A549 (cell line): Measurements from ENCODE around the gene CTRL. TPM values are rescaled to one million over a fixed set of nuclear protein-coding genes. Genes with fewer than 3 reads are reported as not detected.
A peak's percentile ranks its signal among the peaks of the same experiment; 100 is the strongest.

Experiments
- ATAC-seq, 2 experiments: fragments of 200-7000 bp in 1 of 2; fragments of >200 bp in 1 of 2; cut with Nextera tagmentation in 1 of 2; cut with Tn5 transposase in 1 of 2; 3 replicates each; pipeline versions ENCODE4 v1.8.0 to v1.9.1; 2018 to 2020; ENCODE audit warnings: mild to moderate bottlenecking in 1 of 2, moderate library complexity in 1 of 2
- CTCF ChIA-PET: fragments of 300-600 bp; sonication (Branson Sonifier 250); formaldehyde crosslinking; extraction: SDS; loops from one replicate; lab custom pipeline; 2021; ENCODE audit warnings: antibody characterized with exemption, inconsistent platforms; lab: Yijun Ruan, JAX
- POLR2A ChIA-PET: fragments of 350-600 bp; formaldehyde crosslinking; extraction: SDS; loops from one replicate; lab custom pipeline; 2021; ENCODE audit warnings: antibody characterized with exemption, inconsistent platforms; lab: Yijun Ruan, JAX
- DNase-seq, 2 experiments: peaks; one replicate each; pipeline versions ENCODE4 v3.0.0 to v3.0.0-alpha.2; 2011 to 2016; ENCODE audit warnings: low read depth in 1 of 2, low spot score in 1 of 2
- FAIRE-seq: peaks from 2 replicates; lab custom pipeline; 2011; peaks lifted over from hg19 to GRCh38; lab: Jason Lieb, UNC
- H3K27ac ChIP-seq, 2 experiments: fragments of >200 bp; sonication (Bioruptor Twin); formaldehyde crosslinking; 3 replicates each; pipeline ENCODE4 v1.5.1; 2016 to 2017
- H3K4me1 ChIP-seq: fragments of >200 bp; sonication (Bioruptor Twin); formaldehyde crosslinking; 3 replicates; pipeline ENCODE4 v1.6.1; 2016
- H3K4me2 ChIP-seq: fragments of >200 bp; sonication (Bioruptor Twin); formaldehyde crosslinking; 3 replicates; pipeline ENCODE4 v1.6.1; 2016
- H3K4me3 ChIP-seq: fragments of >200 bp; sonication (Bioruptor Twin); formaldehyde crosslinking; 3 replicates; pipeline ENCODE4 v1.5.1; 2016
- H3K9me3 ChIP-seq: fragments of >200 bp; sonication (Bioruptor Twin); formaldehyde crosslinking; 3 replicates; pipeline ENCODE4 v1.6.1; 2016
- ATOH8 ChIP-seq: fragments of 250-450 bp; sonication (Bioruptor Pico); IDR thresholded peaks from 2 replicates; pipeline ENCODE4 v1.5.0; 2020; ENCODE audit warnings: low read depth, mild to moderate bottlenecking, moderate library complexity
- CBX8 ChIP-seq: fragments of 200-600 bp; sonication (generic); IDR thresholded peaks from 2 replicates; pipeline ENCODE4 v1.6.1; 2016
- CEBPB ChIP-seq, 2 experiments: fragments of >200 bp in 1 of 2; sonication (Bioruptor Twin) in 1 of 2; formaldehyde crosslinking in 1 of 2; IDR thresholded peaks; 2 replicates each; pipeline ENCODE4 v1.6.1; 2012 to 2016
- CHD2 ChIP-seq: fragments of 150-350 bp; IDR thresholded peaks from 2 replicates; pipeline ENCODE4 v1.6.1; 2014; ENCODE audit warnings: low read length; ENCODE audit not compliant: partially characterized antibody
- CHD4 ChIP-seq: fragments of 200-600 bp; sonication (generic); IDR thresholded peaks from 2 replicates; pipeline ENCODE4 v1.6.1; 2016; ENCODE audit warnings: antibody characterized with exemption, mild to moderate bottlenecking, borderline replicate concordance
- EHMT2 ChIP-seq: fragments of 200-600 bp; sonication (generic); IDR thresholded peaks from 2 replicates; pipeline ENCODE4 v1.6.1; 2016; ENCODE audit warnings: antibody characterized with exemption, low read depth, mild to moderate bottlenecking, moderate library complexity
- EP300 ChIP-seq, 2 experiments: fragments of >200 bp; sonication (Bioruptor Twin); formaldehyde crosslinking; IDR thresholded peaks; 2 replicates in 1 of 2; 3 replicates in 1 of 2; pipeline ENCODE4 v1.6.1; 2016 to 2017
- ESRRA ChIP-seq: fragments of 150-350 bp; IDR thresholded peaks from 2 replicates; pipeline ENCODE4 v1.6.1; 2014; ENCODE audit warnings: mild to moderate bottlenecking, low read length, borderline replicate concordance
- FOSL2 ChIP-seq, 2 experiments: fragments of 450-650 bp in 1 of 2; fragments of >200 bp in 1 of 2; sonication (Bioruptor Twin) in 1 of 2; formaldehyde crosslinking; IDR thresholded peaks; 2 replicates each; pipeline versions ENCODE4 v1.5.0 to v1.6.1; 2016 to 2020; ENCODE audit warnings: mild to moderate bottlenecking in 1 of 2, moderate library complexity in 1 of 2
- GATA3 ChIP-seq: IDR thresholded peaks from 2 replicates; pipeline ENCODE4 v1.6.1; 2012; ENCODE audit warnings: borderline replicate concordance
- HES2 ChIP-seq: fragments of >200 bp; sonication (Bioruptor Twin); formaldehyde crosslinking; IDR thresholded peaks from 2 replicates; pipeline ENCODE4 v1.6.1; 2016
- HEYL ChIP-seq: fragments of 250-450 bp; sonication (Bioruptor Pico); IDR thresholded peaks from 2 replicates; pipeline ENCODE4 v1.8.0; 2021; ENCODE audit warnings: mild to moderate bottlenecking, moderate library complexity
- HMGXB4 ChIP-seq: fragments of 250-450 bp; sonication (Bioruptor Pico); IDR thresholded peaks from 2 replicates; pipeline ENCODE4 v1.5.0; 2021; ENCODE audit warnings: mild to moderate bottlenecking, moderate library complexity, borderline replicate concordance
- HOXA7 ChIP-seq: fragments of 250-450 bp; sonication (Bioruptor Pico); IDR thresholded peaks from 2 replicates; pipeline ENCODE4 v1.5.0; 2020; ENCODE audit warnings: mild to moderate bottlenecking, moderate library complexity
- HOXB13 ChIP-seq: fragments of 250-450 bp; sonication (Bioruptor Pico); IDR thresholded peaks from 2 replicates; pipeline ENCODE4 v1.5.0; 2020; ENCODE audit warnings: low read depth, mild to moderate bottlenecking, moderate library complexity
- JUN ChIP-seq, 2 experiments: fragments of >200 bp; sonication (Bioruptor Twin); formaldehyde crosslinking; IDR thresholded peaks; 2 replicates in 1 of 2; 3 replicates in 1 of 2; pipeline ENCODE4 v1.6.1; 2016 to 2017
- JUNB ChIP-seq: fragments of >200 bp; sonication (Bioruptor Twin); formaldehyde crosslinking; IDR thresholded peaks from 2 replicates; pipeline ENCODE4 v1.6.1; 2016
- MAX ChIP-seq: IDR thresholded peaks from 2 replicates; pipeline ENCODE4 v1.6.1; 2012
- MAZ ChIP-seq: fragments of 150-350 bp; IDR thresholded peaks from 2 replicates; pipeline ENCODE4 v1.6.1; 2014; ENCODE audit warnings: antibody characterized with exemption, low read depth, low read length, borderline replicate concordance
- MYC ChIP-seq: IDR thresholded peaks from 2 replicates; pipeline ENCODE4 v1.6.1; 2012; ENCODE audit warnings: mild to moderate bottlenecking, inconsistent platforms, low read length, improper control_type of control experiment, borderline replicate concordance
- NPAS2 ChIP-seq: fragments of 250-450 bp; sonication (Bioruptor Pico); IDR thresholded peaks from 2 replicates; pipeline ENCODE4 v1.8.0; 2022; ENCODE audit warnings: mild to moderate bottlenecking, moderate library complexity, borderline replicate concordance
- NR3C1 ChIP-seq: fragments of >200 bp; sonication (Bioruptor Twin); formaldehyde crosslinking; IDR thresholded peaks from 3 replicates; pipeline ENCODE4 v1.6.1; 2017
- POLR2A ChIP-seq: IDR thresholded peaks from 2 replicates; pipeline ENCODE4 v1.6.1; 2012; ENCODE audit warnings: mild to moderate bottlenecking, low read length
- POLR2AphosphoS2 ChIP-seq: conservative IDR thresholded peaks from 2 replicates; pipeline ENCODE4 v1.6.1; 2012; ENCODE audit warnings: low read length, improper control_type of control experiment, inconsistent platforms
- RAD21 ChIP-seq, 2 experiments: fragments of >200 bp in 1 of 2; sonication (Bioruptor Twin) in 1 of 2; formaldehyde crosslinking in 1 of 2; IDR thresholded peaks in 1 of 2; conservative IDR thresholded peaks in 1 of 2; 2 replicates in 1 of 2; 3 replicates in 1 of 2; pipeline ENCODE4 v1.6.1; 2012 to 2018; ENCODE audit warnings: inconsistent platforms in 1 of 2
- RARB ChIP-seq: fragments of 250-450 bp; sonication (Bioruptor Pico); IDR thresholded peaks from 2 replicates; pipeline ENCODE4 v1.8.0; 2021; ENCODE audit warnings: mild to moderate bottlenecking, moderate library complexity
- RCOR1 ChIP-seq: fragments of 150-350 bp; IDR thresholded peaks from 2 replicates; pipeline ENCODE4 v1.6.1; 2014; ENCODE audit warnings: antibody characterized with exemption, low read length, low read depth
- RNF2 ChIP-seq: fragments of 200-600 bp; sonication (generic); IDR thresholded peaks from 2 replicates; pipeline ENCODE4 v1.6.1; 2016; ENCODE audit warnings: low read depth, mild to moderate bottlenecking, antibody characterized with exemption, moderate library complexity, borderline replicate concordance
- SMC3 ChIP-seq: fragments of >200 bp; sonication (Bioruptor Twin); formaldehyde crosslinking; IDR thresholded peaks from 3 replicates; pipeline ENCODE4 v1.6.1; 2018; ENCODE audit warnings: inconsistent platforms
- SREBF2 ChIP-seq: fragments of 450-650 bp; IDR thresholded peaks from 2 replicates; pipeline ENCODE4 v1.6.1; 2014; ENCODE audit warnings: mild to moderate bottlenecking, moderate library complexity
- TP53 ChIP-seq: fragments of 250-450 bp; sonication (Bioruptor Pico); IDR thresholded peaks from 2 replicates; pipeline ENCODE4 v1.5.0; 2021; ENCODE audit warnings: mild to moderate bottlenecking, moderate library complexity
- ZFP36 ChIP-seq: fragments of 450-650 bp; IDR thresholded peaks from 2 replicates; pipeline ENCODE4 v1.6.1; 2014; ENCODE audit warnings: borderline replicate concordance; ENCODE audit not compliant: partially characterized antibody
- ZNF302 ChIP-seq: fragments of 250-450 bp; sonication (Bioruptor Pico); IDR thresholded peaks from 2 replicates; pipeline ENCODE4 v1.9.0; 2021; ENCODE audit warnings: inconsistent platforms, mild to moderate bottlenecking, moderate library complexity
- ZSCAN20 ChIP-seq: fragments of 250-450 bp; sonication (Bioruptor Pico); IDR thresholded peaks from 2 replicates; pipeline ENCODE4 v1.8.0; 2022; ENCODE audit warnings: mild to moderate bottlenecking, moderate library complexity
- WGBS: methylation state at CpG from one replicate; pipeline ENCODE4 v1.1.6; 2017; ENCODE audit errors: missing lambda C conversion rate; 5-methylcytosine and 5-hydroxymethylcytosine counted together
- polyA plus RNA-seq, 4 experiments: library from polyadenylated mRNA; depleted of rRNA in 3 of 4; stranded (reverse); fragments of >200 nt; fragmentation: RNase III in 1 of 4; extraction: RNeasy Plus Mini Kit Qiagen cat#74134 plus additional on column Dnase treatment in 1 of 4; gene quantifications; 2 replicates in 3 of 4; 3 replicates in 1 of 4; pipeline ENCODE4 v1.2.3, GENCODE V29; 2011 to 2017

Gene CTRL
- polyA plus RNA-seq, 2 of the 4 experiments (the other 2 are of a cell fraction) = 0.92 to 3.6 TPM

- TF ChIP-seq HOXB13 (no peak), ZFP36 (no peak), SREBF2 (no peak), HES2 (no peak), EHMT2 (no peak)
- POLR2A ChIA-PET = no interaction called here
- no peak for DNase-seq
- Histone ChIP-seq H3K27ac (no peak overlapping the region), H3K9me3 (no peaks in the 10 kb centered on the region), H3K4me3 (no peak overlapping the region), H3K4me2 (no peak overlapping the region), H3K4me1 (peaks cover 9% of the 10 kb centered on the region; the same call in 1 of the 3 replicates)
- WGBS = 91% methylated on average over 13 of the region's 14 CpGs
- CTCF ChIA-PET = interaction anchor here (1.0 to 22.2 kb wide), 6 partner anchors 11 to 258 kb away, joined by 3 to 370 read pairs (median 8); partner anchors contain the start of genes EDC4 and NRN1L
- FAIRE-seq = no peak
- no peak for ATAC-seq
These were observed 1.5 kb downstream of the CTRL start for GRCh38 chr16:67930191-67930590.

GRCh38 chr16:67928561-67929364 is 2.9 kb downstream of the CTRL start:
- H3K27ac ChIP-seq = no peak overlapping the region
- ChIA-PET POLR2A (no interaction called here), CTCF (interaction anchor here (0.6 to 22.2 kb wide), 37 partner anchors 8 to 438 kb away, joined by 3 to 370 read pairs (median 5); partner anchors contain the start of genes EDC4, LCAT, NRN1L and PSKH1)
- no peak for FAIRE-seq
- peak; percentile 70 to 88 for ATAC-seq
- 36% methylated on average over 16 of the region's 16 CpGs for WGBS
- H3K4me2 ChIP-seq = no peak overlapping the region
- no peaks in the 10 kb centered on the region for H3K9me3 ChIP-seq
- peak; percentile 66 to 91 for DNase-seq
- no peaks in the 10 kb centered on the region for H3K4me1 ChIP-seq
- H3K4me3 ChIP-seq = no peak overlapping the region
- TF ChIP-seq FOSL2 (IDR thresholded peaks at IDR 0.05) (no peak), FOSL2 (CRISPR knock-in tag; IDR thresholded peaks at IDR 0.05) (no peak), CHD4 (no peak), ZNF302 (no peak), GATA3 (no peak), POLR2AphosphoS2 (no peak), JUN (IDR thresholded peaks at IDR 0.05) (peak in 1 of 2 experiments; percentile 36; a peak in 1 of 5 replicates), RNF2 (no peak), ATOH8 (no peak), MYC (no peak), POLR2A (no peak), HMGXB4 (CRISPR knock-in tag) (no peak), CEBPB (IDR thresholded peaks at IDR 0.05) (no peak), MAZ (no peak), NR3C1 (no peak), EP300 (IDR thresholded peaks at IDR 0.05) (no peak), SREBF2 (no peak), RCOR1 (no peak), SMC3 (peak; percentile 78), ESRRA (no peak), HES2 (no peak), TP53 (CRISPR knock-in tag) (no peak), NPAS2 (CRISPR knock-in tag) (no peak), HOXA7 (no peak), ZSCAN20 (CRISPR knock-in tag) (no peak), CHD2 (no peak), RAD21 (conservative IDR thresholded peaks at IDR 0.05 in 1 of 2, IDR thresholded peaks at IDR 0.05 in 1 of 2) (peak; percentile 80 to 90), MAX (peak; percentile 22; the same call in 1 of the 2 replicates), RARB (CRISPR knock-in tag) (no peak), HEYL (CRISPR knock-in tag) (no peak), CBX8 (no peak), JUNB (no peak)
